Measurements from ENCODE around the gene MOB2. TPM values are rescaled to one million over a fixed set of nuclear protein-coding genes. Genes with fewer than 3 reads are reported as not detected.
A peak's percentile ranks its signal among the peaks of the same experiment; 100 is the strongest.

Gene MOB2
- total and polyA plus RNA-seq, 7 donors, result 44.5 to 75.1 (median 58.1) TPM

DNA sequence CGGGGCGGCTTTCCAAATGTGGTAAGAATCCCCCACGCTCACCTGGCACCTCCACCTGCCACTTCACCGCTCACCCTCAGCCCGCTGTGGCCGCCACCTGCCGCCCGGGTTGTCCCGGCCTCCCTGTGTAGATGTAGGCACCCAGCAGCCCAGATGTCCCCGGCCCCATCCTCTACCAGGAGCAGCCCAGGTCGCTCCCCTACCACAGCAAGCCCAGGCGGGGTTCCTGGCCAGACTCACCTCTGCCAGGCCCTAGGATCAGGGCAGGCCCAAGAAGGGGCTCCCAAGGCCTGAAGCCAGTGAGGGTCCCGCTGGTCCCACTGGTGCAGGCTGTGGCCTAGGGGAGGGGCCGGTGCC lies 27.4 kb downstream of the MOB2 start:
- no peak overlapping the region for H3K27ac ChIP-seq
- WGBS, 3 donors, result 76 to 79% (median 76%) methylated on average over 14 of the region's 14 CpGs
- no peak overlapping the region for H3K4me3 ChIP-seq
- H3K27me3 ChIP-seq (ENCODE audit: insufficient read depth in 3 of 3, low read length in 2 of 3), result no peaks in the 10 kb centered on the region
- H3K36me3 ChIP-seq (ENCODE audit: insufficient read depth in 1 of 2, low read depth in 1 of 2), result no peaks in the 10 kb centered on the region
- no peak for TF ChIP-seq CTCF (IDR thresholded peaks at IDR 0.05)
- ATAC-seq (no peak), DNase-seq (no peak)
- no peaks in the 10 kb centered on the region for H3K9me3 ChIP-seq
- no peaks in the 10 kb centered on the region for H3K4me1 ChIP-seq
- intact Hi-C loops (cut with DNase I), result loop anchor here in 1 of 2 donors (5.0 kb wide), 1 partner anchor 58 kb away; no protein-coding TSS in a partner anchor

GRCh38 chr11:1458340-1459218 lies 28.0 kb downstream of the MOB2 start:
- H3K27ac ChIP-seq, result no peak overlapping the region
- H3K9me3 ChIP-seq, result no peaks in the 10 kb centered on the region
- intact Hi-C loops (cut with DNase I), result loop anchor here in 1 of 2 donors (5.0 kb wide), 1 partner anchor 59 kb away; no protein-coding TSS in a partner anchor
- no peaks in the 10 kb centered on the region for H3K36me3 ChIP-seq (ENCODE audit: insufficient read depth in 1 of 2, low read depth in 1 of 2)
- no peak overlapping the region for H3K4me3 ChIP-seq
- H3K4me1 ChIP-seq, result no peaks in the 10 kb centered on the region
- no peaks in the 10 kb centered on the region for H3K27me3 ChIP-seq (ENCODE audit: insufficient read depth in 3 of 3, low read length in 2 of 3)
- WGBS, 3 donors, result 36 to 44% (median 42%) methylated on average over 14 to 18 of the region's 18 CpGs
- DNase-seq, result peak; percentile 48 to 70
- peak in 2 of 4 donors; percentile 30 to 44 for ATAC-seq
- TF ChIP-seq CTCF (IDR thresholded peaks at IDR 0.05), result no peak

GRCh38 chr11:1457856-1458255 lies 28.7 kb downstream of the MOB2 start:
- DNase-seq, result no peak
- no peaks in the 10 kb centered on the region for H3K4me1 ChIP-seq
- WGBS, 3 donors, result 82 to 94% (median 86%) methylated on average over 16 to 18 of the region's 18 CpGs

GRCh38 chr11:1457326-1457680 lies 29.3 kb downstream of the MOB2 start:
- H3K27me3 ChIP-seq (ENCODE audit: insufficient read depth in 3 of 3, low read length in 2 of 3), result no peaks in the 10 kb centered on the region
- intact Hi-C loops (cut with DNase I), result loop anchor here in 1 of 2 donors (5.0 kb wide), 1 partner anchor 60 kb away; no protein-coding TSS in a partner anchor
- no peaks in the 10 kb centered on the region for H3K9me3 ChIP-seq
- TF ChIP-seq CTCF (IDR thresholded peaks at IDR 0.05), result no peak
- H3K27ac ChIP-seq, result no peak overlapping the region
- no peaks in the 10 kb centered on the region for H3K4me1 ChIP-seq
- 79 to 83% (median 81%) methylated on average over 9 to 13 of the region's 13 CpGs for WGBS, 3 donors
- H3K36me3 ChIP-seq (ENCODE audit: insufficient read depth in 1 of 2, low read depth in 1 of 2), result no peaks in the 10 kb centered on the region
- no peak for ATAC-seq
- no peak overlapping the region for H3K4me3 ChIP-seq
- no peak for DNase-seq

More at GRCh38 chr11:1457856-1458255, 28.7 kb downstream of the MOB2 start:
- H3K36me3 ChIP-seq (ENCODE audit: insufficient read depth in 1 of 2, low read depth in 1 of 2), result no peaks in the 10 kb centered on the region
- ATAC-seq, result no peak
- H3K27me3 ChIP-seq (ENCODE audit: insufficient read depth in 3 of 3, low read length in 2 of 3), result no peaks in the 10 kb centered on the region
- no peaks in the 10 kb centered on the region for H3K9me3 ChIP-seq
- TF ChIP-seq CTCF (IDR thresholded peaks at IDR 0.05), result no peak
- intact Hi-C loops (cut with DNase I), result loop anchor here in 1 of 2 donors (5.0 kb wide), 1 partner anchor 59 kb away; no protein-coding TSS in a partner anchor
- H3K4me3 ChIP-seq, result no peak overlapping the region
- no peak overlapping the region for H3K27ac ChIP-seq

Data from psoas muscle (tissue), 8 donors.